OCI-LY7 (cell line): ENCODE data around the gene C12orf57.

ENCODE experiments used
- CTCF ChIP-seq: fragments of 200-600 bp; sonication (generic); conservative IDR thresholded peaks from 2 replicates; pipeline ENCODE4 v1.5.1; 2014; ENCODE audit warnings: mild to moderate bottlenecking, antibody characterized with exemption, low read length, moderate library complexity, mixed read lengths
- EZH2phosphoT487 ChIP-seq: fragments of 200-600 bp; sonication (generic); IDR thresholded peaks from 2 replicates; pipeline ENCODE4 v1.6.1; 2018; ENCODE audit warnings: low read depth, borderline replicate concordance, mild to moderate bottlenecking, mixed run types, antibody characterized with exemption, low read length, moderate library complexity, mixed read lengths

GRCh38 chr12:6932766-6933165 is 11.1 kb upstream of the C12orf57 start:
- TF ChIP-seq CTCF (no peak), EZH2phosphoT487 (no peak)
